Measurements from ENCODE around the gene SLC49A4.

- no peak for TF ChIP-seq CTCF (IDR thresholded peaks at IDR 0.05)
- no peak for TF ChIP-seq POLR2A (IDR thresholded peaks at IDR 0.05)
Measured at GRCh38 chr3:122868322-122868721, 73.5 kb downstream of the SLC49A4 start.

Data from testis (tissue), 2 donors.